SIG-M5 (cell line): Measurements from ENCODE around the gene ATP5F1E.
"Not testable (repeated sequence)": the region's sequence is repeated elsewhere in the genome, so short reads cannot be mapped to it uniquely, and the experiment has no call there.

Experiments
- DNase-seq: peaks from one replicate; lab custom pipeline; 2025; lab: John Stamatoyannopoulos, UW

The ATP5F1E gene

DNA sequence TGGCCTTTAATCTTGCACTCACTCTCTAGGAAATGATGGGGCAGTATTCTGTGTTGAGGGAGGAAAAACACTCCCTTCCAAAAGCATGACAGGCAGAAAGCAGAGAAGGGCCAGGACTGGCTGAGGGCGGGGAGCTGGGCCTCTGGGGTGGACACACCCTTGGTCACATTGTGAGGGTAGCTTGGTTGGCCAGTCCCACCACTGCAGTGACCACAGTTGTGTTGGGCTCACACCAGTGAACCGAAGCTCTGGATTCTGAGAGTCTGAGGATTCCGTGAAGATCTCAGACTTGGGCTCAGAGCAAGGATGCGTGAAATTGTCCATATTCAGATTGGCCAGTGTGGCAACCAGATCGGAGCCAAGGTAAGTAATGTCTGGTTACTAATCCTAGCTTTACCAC lies 12.9 kb downstream of the ATP5F1E start, which contains the start of gene TUBB1:
Gene TUBB1 (plus strand): TSS at position 213 of the 400 bp plus-strand sequence. CDS start 94 bp downstream, at position 307.
- no peak for DNase-seq

DNA sequence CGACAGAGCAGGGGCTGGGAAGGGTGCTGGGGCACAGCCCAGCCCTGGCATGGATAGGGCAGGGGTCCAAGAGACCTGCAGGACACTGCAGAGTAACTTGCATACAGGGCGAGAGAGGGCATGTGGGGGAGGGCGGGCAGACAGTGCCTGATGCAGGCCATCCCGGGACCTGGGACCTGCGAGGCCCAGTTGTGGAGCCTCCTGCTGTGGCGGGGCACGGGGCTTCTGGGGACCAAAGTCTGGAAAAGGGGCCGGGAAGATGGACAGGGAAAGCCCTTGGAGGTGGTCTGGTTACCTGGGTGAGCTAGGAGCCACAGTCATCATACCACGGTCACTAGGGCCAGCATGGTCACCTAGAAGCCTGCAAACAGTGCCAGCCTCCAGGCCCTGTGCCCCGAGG lies 13.3 kb downstream of the ATP5F1E start:
- no peak for DNase-seq

DNA sequence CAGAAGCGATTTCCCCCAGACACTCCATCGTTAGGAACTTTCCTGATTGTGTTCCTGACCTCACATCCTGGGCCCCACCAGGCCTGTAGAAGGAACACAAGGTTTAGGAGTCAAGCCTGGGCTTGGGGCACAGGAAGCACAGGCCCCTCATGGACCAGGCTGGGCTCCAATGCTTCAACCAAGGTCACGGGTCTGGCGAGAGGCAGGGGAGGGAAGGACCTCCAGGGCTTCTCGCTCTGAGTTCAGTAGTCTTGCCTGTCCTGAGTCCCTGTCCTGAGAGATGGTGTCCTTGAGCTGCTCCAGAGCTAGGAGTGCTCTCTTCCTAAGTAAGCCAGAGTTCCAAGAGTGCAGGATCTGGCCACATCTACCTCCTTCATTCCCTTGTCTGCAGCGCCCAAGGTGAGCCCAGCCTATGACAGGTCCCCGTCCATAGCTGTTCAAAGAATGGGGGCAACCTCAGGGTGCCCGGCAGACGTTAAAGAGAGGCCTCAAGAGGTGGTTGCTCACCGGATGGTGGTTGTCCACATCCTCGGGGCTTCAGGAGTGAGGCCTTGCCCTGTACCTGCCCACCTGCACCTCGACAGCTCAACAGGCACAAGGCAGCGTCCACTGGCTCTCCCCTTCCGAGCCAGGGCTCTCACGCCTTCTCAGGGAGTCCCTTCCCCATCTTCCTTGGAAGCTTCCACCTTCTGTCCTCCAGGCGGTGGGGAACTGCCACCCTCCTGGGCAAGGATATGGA lies 14.5 kb downstream of the ATP5F1E start:
- no peak for DNase-seq

DNA sequence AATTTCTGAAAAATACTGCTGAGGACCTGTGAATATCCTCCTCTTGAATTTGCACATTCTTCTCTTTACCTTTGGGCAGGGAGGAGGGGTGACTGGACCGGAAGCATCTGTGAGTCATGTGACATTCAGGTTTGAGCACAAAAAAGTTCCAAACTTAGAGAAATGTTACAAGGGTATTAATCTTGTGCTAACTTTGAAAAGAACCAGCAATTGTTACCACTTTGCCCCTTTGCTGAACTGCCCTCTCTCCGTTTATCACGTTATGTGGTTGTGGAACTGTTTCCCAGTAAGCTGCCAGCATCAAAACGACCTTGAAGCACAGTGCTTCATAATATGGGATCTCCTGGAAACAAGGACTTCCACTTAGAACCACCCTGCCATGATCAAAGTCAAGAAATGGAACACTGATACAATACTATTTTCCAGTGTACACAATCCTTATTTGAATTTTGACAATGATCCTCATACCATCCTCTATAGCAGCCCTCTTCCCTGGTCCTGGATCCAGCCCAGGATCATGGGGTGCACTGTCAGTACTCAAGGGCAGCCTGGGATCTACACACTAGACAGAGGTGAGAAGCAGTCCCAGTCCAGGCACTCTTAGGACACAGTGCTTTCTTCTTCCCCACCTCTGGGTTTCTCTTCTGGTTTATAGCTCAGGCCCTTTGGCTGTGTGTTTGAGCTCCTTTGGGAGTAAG lies 15.2 kb downstream of the ATP5F1E start:
- DNase-seq = no peak

DNA sequence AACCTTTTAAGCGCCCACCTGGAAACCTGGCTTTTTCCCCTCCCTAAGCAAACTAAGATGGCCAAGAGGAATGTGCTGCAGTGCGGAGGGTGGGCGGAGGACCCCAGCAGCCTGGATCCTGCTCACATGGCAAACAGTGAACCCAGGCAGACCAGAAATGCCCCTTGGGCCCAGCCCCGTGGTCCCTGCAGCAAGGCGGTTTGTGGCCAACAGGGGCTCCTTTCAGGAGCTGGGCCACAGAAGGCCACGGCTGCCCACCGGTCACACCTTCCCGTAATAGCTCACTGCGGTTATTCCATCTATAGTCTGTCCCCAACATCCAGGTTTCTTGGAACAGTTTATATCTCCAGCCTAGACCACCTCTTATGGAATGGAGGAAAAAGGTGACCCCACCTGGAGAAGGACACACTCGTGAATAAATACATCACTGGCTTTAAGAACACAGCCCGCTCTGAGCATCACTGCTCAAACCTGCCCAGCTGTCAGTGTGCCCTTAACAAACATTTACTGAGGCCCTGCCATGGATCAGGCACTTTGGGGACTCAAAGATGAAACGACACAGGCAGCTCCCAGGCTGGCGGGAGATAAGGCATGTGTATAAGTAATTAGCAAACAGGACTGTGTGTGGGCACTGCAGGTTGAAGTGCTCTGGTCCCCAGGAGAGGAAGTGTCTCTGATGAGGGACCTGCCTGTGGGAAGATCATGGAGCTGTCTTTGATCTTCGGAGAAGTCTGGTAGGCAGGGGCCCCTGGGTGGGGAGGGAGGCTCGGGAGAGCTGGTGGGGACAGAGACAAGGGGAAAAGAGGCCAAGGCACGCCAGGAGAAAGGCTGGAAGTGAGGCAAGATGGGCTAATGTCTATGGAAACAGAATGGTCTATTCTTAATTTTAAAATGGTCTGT lies 16.1 kb downstream of the ATP5F1E start:
- DNase-seq = no peak

DNA sequence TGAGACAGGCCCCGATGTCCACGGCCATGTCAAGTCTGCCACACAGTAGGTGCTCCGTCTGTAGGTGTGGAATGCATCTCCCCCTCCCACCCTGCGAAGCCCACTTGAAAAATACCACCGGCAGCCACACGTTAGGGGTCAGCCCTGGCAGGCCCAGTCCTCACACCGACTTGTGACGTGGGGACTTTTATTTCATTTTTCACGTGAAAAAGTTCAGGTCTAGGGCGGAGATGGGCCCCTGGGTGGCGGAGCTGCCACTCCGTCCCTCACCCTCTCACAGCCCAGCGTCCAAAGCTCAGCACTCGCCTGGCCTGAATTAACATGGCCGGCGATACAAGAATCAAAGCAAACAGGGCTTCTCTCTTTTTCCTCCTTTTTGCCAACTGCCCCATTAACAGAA lies 16.7 kb downstream of the ATP5F1E start:
- DNase-seq = no peak

DNA sequence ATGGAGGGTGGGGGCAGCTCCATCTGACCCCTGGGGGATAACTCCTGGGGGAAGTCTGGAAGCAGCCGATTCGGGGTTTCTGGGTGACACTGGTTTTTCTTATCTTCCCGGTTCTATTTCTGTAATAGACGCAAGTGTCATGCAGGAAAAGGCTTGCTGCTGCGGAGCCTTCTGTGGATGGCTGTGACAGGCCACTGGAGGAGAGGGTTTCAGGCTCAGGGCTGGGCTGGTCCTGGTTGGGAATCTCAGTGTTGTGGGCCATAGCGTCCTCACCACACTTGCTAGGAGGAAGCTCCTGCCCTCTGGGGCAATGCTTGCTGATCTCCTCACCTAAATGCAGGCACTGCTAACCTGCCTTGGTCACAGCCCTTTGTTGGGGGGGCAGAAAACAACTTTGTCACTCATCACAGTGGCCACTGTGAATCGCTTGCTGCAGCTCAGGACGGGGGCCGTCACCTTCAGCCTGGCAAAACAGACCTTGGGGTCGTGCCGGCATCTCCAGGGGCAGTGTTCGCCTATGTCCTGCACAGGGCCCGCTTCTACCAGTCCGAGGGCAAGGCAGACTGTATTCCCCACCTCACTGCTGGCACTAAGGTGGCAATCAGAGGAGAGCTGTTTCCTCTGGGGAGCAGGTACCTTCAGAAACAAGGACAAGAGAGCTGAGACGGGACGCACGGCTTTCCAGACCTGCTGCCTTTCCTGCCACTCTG lies 17.3 kb downstream of the ATP5F1E start:
- no peak for DNase-seq

DNA sequence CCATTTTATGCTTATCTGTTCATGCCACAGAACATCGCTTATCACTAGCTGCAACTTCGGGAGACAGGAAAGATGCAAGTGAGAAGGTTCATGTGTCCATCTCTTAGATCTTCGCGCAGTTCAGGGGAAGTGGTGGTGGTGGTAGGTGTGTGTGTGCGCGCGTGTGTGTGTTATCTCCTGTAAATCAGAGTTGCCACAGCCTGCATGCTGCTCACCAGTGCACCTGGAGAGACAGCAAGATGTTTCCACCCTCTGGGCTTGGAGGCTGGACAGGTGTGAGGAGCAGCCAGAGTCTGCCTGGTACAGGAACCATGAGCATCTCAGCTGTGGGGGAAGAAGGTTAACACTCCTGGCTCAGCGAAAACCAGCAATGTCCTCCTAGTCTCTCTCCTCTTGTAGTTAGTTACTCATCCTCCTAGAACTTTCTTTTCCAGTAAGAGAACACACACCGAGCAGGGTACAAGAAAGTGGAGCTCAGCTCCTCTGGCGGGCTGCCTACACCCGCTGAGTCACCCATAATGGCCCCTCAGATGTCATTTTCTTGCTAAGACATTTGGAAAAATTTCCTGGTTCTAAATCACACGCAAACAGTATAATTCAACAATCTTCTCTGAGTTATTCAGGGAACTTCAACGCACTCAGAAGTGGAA lies 18.1 kb downstream of the ATP5F1E start:
- no peak for DNase-seq

DNA sequence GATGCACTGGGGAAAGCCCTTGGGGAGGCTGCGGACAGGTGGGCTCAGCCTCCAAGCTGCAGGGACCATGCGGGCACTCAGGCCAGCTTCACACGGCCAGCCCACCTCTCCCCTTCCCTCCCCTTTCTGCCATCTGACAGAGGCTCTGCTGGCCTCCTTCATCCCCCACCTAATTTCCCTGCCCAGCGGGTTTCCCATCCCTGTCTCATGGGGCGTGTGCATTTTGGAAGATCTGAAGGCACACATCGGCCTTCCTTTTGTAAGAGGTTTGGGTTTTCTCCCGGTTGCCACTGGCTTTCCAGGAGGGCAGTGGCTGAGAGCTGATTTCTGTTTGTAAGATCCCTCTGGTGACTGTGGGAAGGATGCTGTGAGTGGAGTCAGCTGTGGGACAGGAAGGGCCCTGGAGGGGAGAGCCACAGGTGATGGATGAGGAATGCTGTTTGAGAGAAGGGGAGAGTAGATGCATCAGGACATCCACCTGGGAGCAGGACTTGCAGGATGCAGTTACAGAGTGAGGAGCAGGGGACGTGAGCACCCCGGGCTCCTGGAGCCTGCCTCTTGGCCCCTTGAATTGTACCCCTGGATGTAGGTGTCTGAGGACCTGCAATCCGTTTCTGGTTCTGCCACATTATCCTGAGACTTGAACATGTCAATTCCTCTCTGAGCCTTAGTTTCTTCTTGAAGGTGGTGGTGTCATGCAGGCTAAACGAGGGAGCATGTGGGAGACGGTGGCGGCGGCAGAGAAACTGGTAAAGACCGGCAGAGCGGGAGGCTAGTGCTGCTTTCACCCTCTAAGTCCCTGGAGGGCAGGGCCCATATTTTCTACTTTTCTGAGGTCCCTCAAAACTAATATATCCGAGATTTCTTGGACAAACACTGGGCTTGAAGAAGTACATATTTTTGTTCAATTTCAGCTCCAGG lies 18.8 kb downstream of the ATP5F1E start:
- no peak for DNase-seq

DNA sequence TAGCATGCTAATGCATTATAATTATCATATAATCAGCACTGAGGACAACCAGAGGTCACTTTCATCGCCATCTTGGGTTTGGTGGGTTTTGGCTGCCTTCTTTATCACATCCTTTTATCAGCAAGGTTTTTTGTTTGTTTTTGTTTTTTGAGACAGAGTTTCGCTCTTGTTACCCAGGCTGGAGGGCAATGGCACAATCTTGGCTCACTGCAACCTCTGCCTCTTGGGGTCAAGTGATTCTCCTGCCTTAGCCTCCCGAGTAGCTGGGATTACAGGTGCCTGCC lies 20.3 kb downstream of the ATP5F1E start:
- not testable (repeated sequence) for DNase-seq

DNA sequence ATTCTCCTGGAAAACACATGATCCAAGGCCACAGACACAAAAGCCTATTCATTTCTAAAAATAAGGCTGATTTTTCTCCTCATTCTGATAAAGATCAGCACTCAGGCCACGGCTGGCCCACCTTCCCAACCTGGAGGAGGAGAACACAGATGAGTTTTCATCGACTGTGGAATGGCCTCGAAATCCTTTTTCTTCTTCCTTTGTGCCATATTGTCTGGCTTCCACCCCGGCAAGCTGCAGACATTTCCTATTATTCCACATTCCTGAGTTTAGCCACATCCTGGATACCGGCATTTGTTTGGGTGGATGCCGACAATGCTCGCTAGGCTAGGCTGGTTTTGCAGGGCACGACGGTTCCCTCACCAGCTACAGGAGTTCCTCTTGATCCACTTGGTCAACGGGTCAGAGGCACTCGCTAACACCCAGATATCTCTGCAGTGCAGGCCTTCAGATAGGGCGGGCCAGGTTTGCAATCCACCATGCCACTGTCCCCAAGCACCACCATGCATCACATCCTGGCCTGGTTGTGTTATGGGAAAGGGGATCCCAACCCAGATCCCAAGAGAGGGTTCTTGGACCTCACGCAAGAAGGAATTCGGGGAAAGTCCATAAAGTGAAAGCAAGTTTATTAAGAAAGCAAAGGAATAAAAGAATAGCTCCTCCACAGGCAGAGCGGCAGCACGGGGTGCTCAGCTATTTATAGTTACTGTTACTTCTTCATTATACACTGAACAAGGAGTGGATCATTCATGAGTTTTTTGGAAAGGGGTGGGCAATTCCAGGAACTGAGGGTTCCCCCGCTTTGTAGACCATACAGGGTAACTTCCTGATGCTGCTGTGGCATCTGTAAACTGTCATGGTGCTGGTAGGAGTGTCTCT lies 20.9 kb downstream of the ATP5F1E start:
- DNase-seq = no peak

DNA sequence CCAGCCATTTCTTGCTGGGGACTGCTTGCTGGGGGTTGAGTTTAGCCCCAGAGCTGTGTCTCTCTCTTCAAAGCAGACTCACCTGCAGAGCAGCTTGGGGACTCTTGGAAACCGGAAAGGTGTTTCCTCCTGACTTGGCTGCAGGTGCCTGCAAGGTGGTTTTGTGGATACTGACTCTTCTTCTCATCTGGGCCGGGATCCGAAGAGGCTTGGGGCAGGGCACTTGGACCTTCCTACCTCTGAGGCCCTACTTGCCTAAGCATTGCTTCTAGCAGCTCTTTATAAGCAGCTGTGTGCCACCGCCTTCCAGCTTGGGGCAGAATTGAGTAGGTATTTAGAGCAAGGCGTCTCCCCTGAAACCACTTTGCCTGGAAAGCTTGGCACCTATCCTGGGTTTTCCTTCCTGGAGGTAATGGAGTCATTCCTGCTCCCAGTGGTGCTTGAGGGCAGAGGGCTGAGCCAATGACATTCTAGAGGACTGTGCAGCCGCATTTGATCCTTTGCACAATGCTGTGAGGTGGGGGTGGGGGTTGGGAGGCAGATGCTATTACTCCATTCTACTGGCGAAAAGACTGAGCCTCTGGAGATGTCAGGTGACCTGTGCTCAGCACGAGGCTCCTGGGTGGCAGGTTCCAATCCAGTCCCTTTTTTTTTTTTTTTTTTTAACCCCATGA lies 21.7 kb downstream of the ATP5F1E start:
- no peak for DNase-seq

DNA sequence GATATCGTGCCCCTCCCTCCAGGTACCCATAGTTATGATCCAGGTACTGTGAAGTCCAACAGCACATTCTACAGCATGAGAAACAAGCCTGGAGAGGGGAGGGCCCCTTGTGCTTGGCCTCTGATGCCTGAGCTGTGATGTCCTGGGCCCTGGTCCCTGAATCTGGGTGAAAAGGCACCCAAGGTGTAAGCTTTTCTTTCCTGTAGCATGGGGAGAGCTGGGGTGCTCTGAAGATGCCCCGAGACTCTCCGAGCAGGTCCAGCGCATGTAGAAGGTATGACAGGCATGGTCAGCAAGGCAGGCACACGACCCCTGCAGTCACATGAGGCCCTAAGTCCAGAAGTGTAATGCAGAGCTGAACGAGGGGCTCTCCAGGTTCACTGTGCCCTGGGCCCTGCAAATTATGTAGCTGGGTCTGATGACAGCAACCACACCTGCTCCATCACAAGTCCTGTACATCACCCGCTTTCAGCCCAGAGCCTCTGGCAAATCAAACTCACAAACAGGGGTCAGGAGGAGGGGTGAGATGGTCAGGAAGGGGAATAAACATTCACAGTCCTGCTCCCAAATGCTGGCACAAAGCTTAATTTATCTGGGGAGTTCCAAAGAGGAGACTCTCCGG lies 23.3 kb downstream of the ATP5F1E start:
- no peak for DNase-seq

DNA sequence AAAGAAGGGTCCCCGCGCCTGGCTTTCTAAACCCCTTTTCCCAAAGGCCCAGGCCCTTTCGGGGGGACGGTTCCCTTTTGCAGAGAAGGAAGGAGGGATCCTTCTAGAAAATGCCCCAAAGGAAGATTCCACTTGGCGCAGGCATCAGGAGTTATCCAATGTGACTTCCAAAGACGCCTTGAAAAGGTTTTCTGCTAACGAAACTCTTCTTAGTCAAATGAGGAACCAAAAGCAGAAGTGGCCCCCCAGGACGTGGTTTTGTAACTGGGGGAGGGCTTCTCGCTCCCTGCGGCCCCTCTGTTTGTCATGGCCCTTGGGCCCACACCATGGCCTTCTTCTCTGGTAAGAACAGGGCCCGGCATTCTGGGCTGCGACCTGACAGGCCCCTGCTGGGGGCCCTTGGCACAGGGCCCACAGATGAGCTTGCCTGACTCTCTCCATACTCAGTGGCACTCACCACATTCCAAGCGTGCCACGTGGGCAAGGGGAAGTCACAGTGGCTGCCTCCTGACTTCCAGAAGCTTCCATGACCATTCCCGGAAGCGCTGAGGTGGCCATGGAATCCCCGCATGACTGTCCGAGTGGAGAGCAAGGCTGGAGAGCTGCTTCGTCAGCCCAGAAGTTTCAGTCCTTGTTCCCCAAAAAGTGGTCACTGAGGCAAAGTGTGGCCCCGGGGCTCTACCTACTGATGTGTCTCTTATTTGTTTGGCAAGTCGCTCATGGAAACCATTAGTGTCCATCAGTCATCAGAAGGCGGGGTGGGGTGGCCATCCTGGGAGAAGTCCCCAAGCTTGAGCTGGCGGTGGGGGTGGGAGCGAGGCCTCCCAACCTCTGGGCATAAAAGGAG lies 24.2 kb downstream of the ATP5F1E start:
- peak; percentile 71 for DNase-seq

DNA sequence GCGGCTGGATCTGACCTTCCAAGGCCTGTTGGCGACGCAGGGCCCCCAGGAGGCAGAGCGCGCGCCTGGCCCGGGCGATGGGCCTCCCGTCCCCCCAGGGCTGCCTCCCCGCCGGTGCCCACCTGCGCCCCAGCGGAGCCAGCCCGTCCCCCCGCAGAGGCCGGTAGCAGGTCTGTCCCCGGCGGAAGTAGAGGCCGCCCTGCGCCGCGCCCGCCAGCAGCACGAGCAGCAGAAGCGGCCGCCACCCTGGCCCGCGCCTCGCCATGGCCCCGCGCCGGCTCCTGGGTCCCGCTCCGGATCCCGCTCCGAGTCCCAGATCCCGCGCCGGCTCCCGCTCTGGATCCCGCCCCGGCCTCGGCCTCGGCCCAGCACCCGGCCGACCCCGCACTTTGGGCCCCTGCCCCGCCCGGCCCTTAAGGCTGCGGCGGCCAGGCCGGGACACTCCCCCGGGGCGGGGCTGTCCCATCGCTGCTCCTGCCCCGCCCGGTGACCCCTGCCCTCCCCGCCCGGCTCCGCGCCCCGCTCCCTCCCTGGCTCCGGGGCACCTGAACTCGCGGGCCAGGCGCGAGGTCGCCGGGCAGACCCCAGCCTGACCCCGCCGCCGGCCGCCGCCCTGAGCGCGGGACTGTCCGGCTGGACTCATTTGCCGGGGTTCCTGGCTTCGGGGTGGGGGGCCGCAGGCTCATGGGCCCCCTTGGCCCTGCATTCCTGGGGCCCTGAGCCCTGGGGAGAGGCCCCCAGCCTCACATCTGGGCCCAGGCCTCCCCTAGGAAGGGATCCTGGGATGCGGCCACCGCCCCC lies 25.1 kb downstream of the ATP5F1E start, which contains the start of gene CTSZ:
Gene CTSZ (minus strand): TSS at position 391 of the 801 bp plus-strand sequence. CDS start 126 bp downstream, at position 265.
- no peak for DNase-seq

DNA sequence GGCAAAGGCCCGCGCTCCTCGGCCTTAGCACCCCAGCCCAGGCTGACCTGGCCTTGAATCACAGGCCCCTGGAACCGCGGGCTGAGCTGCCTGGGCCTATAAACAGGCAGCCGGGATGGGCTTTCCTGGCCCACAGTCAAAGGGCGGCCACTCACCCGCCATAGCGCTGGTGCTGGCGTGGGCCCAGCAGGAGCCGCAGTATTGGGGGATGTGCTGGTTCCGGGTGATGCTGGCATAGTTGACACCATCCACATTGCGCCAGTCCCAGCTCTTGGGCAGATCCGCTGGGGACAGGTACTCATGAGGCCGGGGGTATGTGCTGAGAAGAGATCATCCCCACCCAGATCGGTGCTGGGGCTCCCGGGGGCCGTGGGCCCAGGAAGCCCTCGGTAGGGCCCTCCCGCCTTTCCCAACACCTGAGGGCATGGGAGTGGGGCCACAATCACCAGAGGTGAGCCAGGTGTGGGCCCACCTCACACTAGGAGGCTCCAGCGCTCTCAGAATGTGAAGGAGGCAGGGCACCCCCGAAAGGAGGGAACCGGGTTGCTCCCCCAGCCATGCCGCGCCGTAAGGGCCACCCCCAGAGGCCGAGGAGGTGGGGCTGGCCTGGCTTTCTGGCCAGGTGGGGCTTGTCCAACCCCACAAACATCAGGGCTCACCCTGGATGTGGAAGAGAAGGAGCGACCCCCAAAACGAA lies 25.8 kb downstream of the ATP5F1E start:
- DNase-seq = no peak
